ENCODE measurements around the gene CDK9.

Gene CDK9

GRCh38 chr9:127825319-127826051 lies 39.7 kb downstream of the CDK9 start:
- no peak for DNase-seq (ENCODE audit: low read depth)
- no peak overlapping the region for H3K4me3 ChIP-seq (ENCODE audit: low read depth, low read length)
- TF ChIP-seq, protein P1, sequence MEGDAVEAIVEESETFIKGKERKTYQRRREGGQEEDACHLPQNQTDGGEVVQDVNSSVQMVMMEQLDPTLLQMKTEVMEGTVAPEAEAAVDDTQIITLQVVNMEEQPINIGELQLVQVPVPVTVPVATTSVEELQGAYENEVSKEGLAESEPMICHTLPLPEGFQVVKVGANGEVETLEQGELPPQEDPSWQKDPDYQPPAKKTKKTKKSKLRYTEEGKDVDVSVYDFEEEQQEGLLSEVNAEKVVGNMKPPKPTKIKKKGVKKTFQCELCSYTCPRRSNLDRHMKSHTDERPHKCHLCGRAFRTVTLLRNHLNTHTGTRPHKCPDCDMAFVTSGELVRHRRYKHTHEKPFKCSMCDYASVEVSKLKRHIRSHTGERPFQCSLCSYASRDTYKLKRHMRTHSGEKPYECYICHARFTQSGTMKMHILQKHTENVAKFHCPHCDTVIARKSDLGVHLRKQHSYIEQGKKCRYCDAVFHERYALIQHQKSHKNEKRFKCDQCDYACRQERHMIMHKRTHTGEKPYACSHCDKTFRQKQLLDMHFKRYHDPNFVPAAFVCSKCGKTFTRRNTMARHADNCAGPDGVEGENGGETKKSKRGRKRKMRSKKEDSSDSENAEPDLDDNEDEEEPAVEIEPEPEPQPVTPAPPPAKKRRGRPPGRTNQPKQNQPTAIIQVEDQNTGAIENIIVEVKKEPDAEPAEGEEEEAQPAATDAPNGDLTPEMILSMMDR (conservative IDR thresholded peaks at IDR 0.05; ENCODE audit: low read depth, low read length), result peak; percentile 36

GRCh38 chr9:127826253-127826913 lies 40.5 kb downstream of the CDK9 start:
- TF ChIP-seq, protein P1 (conservative IDR thresholded peaks at IDR 0.05; ENCODE audit: low read depth, low read length), result no peak
- no peak for DNase-seq (ENCODE audit: low read depth)
- no peak overlapping the region for H3K4me3 ChIP-seq (ENCODE audit: low read depth, low read length)

DNA sequence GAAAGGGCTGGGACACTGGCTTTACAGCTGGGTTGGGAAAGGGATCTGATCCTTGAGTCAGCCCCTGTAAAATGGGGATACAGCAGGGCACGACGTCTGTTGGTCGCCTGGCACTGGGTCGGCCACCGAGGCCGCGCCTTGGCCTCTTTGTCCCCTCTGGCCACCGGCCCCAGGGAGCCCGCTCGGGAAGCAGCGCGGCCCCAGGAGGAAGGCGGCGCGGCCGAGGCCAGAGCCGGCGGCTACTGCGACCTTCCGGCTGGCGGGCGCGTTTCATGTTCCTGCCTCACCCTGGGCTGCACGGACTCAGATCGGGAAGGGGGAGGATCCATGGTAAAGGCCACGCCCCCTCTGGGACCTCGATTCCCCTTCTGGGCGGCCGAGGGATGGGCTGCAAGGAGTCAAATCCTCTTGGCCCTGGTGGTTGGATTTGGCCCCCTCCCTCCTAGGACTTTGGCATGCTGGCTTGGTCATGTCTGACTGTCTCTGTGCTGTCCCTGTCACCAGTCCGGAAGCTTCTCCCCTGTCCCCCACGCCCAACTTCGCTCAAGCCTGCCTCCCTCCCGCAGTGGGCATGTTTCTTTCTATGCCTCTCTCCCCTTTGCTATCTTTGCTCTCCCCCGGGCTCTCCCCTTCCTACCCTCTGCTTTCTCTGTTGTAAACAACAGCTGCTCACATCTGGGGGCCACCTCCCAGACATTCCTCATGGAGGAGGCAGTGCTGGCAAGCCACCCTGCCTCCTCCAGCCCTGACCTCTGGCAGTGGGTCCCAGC lies 42.6 kb downstream of the CDK9 start:
- TF ChIP-seq, protein P1 (conservative IDR thresholded peaks at IDR 0.05; ENCODE audit: low read depth, low read length), result no peak
- H3K4me3 ChIP-seq (ENCODE audit: low read depth, low read length), result peak overlapping the region; percentile 43
- DNase-seq (ENCODE audit: low read depth), result peak; percentile 70

- no peak overlapping the region for H3K4me3 ChIP-seq (ENCODE audit: low read depth, low read length)
- no peak for DNase-seq (ENCODE audit: low read depth)
- TF ChIP-seq, protein P1 (conservative IDR thresholded peaks at IDR 0.05; ENCODE audit: low read depth, low read length), result no peak
These were observed 43.5 kb downstream of the CDK9 start for GRCh38 chr9:127829205-127829906.

- TF ChIP-seq, protein P1 (conservative IDR thresholded peaks at IDR 0.05; ENCODE audit: low read depth, low read length), result no peak
- H3K4me3 ChIP-seq (ENCODE audit: low read depth, low read length), result no peak overlapping the region
- DNase-seq (ENCODE audit: low read depth), result no peak
These were observed 46.4 kb downstream of the CDK9 start for GRCh38 chr9:127832248-127832647.

DNA sequence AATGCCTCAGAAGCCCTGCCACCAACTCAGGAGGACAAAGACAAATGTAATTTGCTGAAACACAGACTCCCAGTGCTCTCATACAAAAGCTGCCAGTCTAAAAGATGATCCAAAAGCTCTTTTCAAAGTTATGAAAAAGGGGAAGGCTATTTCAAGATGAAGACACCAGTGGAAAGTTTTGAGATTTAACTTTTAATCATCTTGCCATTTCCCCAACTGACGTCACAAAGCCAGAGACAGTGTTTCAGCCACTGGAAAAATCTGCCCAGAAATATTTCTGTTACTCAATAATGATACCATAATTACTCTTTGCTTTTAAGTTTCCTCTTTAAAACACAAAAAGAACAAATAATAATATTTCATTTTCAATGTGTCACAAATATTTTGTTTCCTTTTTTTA lies 47.7 kb downstream of the CDK9 start:
- no peak overlapping the region for H3K4me3 ChIP-seq (ENCODE audit: low read depth, low read length)
- TF ChIP-seq, protein P1 (conservative IDR thresholded peaks at IDR 0.05; ENCODE audit: low read depth, low read length), result no peak
- no peak for DNase-seq (ENCODE audit: low read depth)
